RKO (cell line): Measurements from ENCODE around the gene BTF3.
"Not testable (repeated sequence)": the region's sequence is repeated elsewhere in the genome, so short reads cannot be mapped to it uniquely, and the experiment has no call there.

Experiments used
- DNase-seq: peaks from one replicate; pipeline ENCODE4 v3.0.0-alpha.2; 2016; ENCODE audit warnings: low spot score

BTF3 gene

DNA sequence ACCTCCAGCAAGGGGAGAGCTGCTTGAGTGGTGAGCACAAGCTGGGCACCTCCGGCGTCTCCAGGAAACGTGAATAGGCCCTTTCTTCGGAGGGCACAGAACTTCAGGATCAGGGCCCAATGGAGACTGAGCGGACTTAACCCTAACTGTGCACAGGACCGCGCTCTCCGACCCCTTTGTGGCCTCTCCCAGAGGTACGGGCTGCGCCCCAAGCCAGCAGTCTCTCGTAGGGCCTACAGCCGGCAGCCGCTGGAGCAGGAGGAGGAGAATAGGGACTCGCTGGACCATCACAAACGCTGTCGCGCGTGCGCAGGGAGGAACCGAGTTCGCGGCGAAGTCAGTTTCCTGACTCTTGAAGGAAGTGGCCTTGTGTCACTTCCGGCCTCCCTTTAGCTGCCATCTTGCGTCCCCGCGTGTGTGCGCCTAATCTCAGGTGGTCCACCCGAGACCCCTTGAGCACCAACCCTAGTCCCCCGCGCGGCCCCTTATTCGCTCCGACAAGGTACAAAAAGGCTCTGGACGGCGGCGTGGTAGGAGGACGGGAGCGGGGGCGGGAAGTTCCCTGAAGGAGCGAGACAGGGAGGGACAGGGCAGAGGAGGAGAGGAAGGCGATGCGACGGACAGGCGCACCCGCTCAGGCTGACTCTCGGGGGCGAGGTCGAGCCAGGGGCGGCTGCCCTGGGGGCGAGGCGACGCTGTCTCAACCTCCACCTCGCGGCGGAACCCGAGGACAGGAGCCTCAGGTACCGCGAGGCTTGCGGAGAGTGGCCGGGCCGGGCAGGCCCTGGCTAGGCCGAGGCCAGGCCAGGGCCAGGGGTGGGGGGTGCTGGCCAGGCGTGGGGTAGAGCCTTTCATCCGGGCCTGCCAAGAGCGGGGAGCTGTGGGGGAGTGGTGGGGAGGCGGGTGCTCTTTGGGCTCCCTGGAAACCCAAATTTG lies at the start of gene BTF3:
BTF3 (plus strand) TSS at position 386 of the 936 bp plus-strand sequence; CDS start at position 612, 226 bp downstream.
- peak; percentile 98 for DNase-seq

DNA sequence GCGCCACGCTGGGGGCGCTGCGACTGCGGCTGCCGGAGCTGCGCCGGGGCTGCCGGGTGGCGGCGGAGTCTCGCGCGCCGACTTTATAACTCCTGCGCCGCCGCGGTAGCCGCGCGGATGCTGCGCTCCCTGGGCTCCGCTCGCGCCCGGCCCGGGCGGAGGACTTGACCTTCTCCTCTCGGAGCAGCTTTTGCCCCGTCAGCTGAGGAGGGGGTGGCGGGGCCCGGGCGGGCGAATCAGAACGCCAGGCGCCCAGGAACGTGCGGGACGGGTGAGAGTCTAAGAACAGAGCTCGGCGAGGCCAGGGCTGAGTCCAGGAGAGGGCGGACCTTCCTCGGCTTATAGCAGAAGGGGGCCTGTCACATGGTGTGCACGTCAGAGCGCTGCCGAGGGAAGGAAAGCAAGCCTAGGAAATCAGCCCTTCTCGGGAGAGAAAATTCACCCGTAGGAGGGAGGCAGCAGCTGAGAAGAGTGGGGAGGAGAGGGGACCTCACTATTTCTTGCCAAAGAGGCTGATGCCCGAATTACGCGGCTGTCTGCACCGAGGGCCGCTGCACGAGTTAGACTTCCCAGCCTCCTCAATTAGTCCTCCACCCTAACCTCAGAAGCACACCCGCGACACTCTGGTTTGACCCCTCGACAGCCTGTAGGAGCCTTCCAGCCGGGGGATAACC lies 49.6 kb upstream of the BTF3 start, which contains the start of gene FOXD1:
FOXD1 (minus strand) TSS at position 315 of the 674 bp plus-strand sequence. CDS start 415 bp downstream, outside the sequence.
- peak; percentile 96 for DNase-seq

DNA sequence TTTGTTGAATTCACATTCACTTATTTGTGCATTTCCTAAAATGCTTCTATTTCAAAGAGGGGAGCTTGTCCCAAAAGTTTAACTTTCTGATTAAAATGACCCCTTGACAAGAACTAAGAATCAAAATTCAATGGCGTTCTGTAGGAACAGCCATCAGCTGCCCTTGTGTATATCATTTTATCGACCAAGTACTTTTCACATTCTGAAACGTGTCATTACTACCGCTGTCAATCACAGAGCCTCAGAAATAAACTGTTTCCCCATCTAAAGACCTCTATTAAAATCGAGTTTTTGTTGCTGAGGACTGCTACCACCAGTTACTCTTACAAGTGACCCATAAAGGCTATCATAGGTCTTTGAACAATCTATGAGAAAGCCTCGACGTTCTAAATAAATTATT lies 48.1 kb upstream of the BTF3 start:
- no peak for DNase-seq

DNA sequence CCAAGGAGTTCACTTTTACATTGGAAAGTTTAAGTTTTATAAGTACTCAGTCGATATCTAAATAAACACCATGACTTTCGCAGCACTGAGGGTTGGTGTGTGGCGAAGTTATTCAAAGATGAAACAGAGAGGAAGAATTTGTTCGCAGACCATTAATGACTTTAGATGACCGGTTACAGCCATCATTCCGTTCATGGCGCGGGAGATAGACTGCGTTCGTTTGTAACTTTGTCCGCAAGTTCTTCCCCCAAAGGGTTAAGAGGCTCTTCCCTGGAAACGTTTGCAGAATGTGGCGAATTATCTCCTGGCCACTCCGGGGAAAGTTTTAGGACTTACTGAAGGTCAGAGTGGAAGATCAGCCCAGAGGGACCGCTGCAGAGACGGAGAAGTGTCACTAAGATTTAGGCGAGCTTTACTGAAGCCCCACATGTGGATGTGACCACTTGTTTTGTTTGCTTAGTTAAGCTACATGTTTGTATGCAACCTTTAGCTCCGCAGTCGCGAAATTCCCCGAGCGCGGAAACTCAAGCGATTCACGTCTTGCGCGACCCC lies 47.5 kb upstream of the BTF3 start:
- no peak for DNase-seq

DNA sequence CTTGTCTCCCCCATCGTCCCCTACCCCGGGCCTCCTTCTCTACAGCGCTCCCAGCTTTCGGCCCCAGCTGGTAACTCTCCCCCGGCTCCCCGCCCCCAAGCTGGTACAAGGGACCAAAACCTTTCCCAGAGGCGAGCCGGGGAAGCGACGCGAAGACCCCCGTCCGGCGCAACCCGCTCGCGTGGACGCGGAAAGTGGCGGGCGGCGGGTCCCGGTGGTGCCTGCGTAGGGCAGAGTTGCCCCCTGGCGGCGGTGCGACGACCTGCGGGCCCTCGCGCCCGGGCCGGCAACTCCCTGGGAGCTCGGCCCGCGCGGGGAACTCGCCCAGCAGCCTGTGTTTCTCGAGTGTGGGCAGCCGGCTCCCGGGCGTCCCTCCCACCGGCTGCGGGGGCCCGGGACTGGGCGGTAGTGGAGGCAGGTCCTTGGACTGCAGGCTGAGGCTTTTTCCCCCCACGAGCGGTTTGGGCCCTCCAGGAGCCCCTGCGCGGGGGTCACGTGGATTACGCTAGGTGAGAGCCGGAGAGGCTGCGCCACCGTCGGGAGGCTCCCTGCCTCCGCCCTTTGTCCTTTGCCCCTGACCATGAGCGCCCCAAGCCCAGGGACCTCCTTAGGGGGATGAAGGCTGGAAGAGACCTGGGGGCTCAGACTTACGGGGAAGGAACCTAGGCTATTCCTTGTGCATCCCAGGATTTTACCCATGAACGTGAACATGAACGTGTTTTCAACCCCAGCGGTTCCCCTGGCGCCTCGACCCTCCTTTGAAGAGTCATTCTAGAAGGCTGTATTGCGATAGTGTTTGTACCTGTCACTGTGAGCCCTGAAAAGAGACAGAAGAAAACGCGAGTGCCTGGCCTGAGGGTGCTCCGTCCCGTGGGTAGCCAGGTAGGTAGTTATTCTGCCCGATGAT lies 46.8 kb upstream of the BTF3 start:
- DNase-seq, result peak; percentile 37

DNA sequence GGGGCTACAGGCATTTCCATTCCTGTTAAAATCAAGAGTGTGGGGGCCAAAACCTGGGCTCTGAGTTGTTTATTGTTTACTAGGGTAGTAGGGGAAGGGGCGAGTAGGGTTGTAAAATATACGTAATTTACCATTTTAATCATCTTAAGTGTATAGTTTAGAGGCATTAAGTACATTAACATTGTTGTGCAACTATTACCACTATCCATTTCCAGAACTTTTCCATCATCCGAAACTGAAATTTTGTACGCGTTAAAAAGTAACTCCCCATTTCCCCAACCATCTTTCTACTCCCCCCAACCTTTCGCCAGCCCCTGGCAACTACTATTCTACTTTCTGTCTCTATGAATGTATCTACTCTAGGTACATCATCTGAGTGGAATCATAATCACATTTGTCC lies 46.0 kb upstream of the BTF3 start:
- DNase-seq, result no peak

DNA sequence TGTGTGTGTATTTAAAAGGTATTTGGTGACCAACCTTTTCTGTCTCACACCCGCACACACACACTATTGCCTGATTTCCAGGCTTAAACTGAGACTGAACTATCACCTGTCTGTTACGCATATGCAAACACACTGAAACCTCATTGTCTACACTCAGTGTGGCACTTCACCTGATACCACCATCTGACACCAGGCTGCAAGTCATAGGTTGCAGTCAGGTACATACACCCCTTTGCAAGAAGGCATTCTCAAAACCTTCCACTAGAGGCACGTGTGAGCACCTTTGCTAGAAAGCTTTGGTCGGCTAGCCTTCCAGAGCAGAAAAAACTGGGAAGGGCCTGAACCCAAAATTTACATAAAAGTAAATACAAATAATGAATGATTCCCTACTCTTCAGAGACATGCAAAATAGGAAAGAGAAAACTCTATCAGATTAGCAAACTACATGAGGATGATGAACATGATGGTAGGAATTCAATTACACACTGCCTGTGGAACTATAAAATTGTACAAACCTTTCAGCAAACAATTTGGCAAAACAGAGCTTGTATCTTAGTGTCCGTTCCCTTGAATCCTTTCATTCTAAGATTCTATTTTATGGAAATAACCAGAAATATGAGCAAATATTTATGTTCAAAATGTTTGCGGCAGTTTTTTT lies 43.7 kb upstream of the BTF3 start:
- DNase-seq, result peak; percentile 81

DNA sequence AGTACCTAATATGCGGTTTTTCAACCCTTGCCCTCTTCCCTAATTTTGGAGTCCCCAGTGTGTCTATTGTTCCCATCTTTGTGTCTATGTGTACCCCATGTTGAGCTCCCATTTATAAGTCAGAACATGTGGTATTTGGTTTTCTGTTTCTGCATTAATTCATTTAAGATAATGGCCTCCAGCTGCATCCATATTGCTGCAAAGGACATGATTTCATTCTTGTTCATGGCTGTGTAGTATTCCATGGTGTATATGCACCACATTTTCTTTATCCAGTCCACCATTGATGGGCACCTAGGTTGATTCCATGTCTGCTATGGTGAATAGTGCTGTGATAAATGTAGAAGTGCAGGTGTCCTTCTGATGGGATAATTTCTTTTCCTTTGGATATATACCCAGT lies 41.8 kb upstream of the BTF3 start:
- not testable (repeated sequence) for DNase-seq

DNA sequence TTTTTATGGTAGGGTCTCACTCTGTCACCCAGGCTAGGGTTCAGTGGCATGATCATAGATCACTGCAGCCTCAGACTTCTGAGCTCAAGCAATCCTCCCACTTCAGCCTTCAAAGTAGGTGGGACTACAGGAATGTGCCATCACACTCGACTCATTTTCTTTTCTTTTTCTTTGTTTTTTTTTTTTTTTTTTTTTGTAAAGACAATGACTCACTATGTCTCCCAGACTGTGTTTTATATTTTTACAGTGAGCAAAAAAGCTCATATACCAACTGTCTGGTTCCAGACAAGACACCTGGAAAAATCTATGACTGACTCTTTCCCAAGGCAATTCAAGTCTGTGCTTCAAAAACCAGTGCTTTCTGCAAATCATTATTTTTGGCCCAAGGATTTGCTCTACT lies 38.9 kb upstream of the BTF3 start:
- DNase-seq, result peak; percentile 25

DNA sequence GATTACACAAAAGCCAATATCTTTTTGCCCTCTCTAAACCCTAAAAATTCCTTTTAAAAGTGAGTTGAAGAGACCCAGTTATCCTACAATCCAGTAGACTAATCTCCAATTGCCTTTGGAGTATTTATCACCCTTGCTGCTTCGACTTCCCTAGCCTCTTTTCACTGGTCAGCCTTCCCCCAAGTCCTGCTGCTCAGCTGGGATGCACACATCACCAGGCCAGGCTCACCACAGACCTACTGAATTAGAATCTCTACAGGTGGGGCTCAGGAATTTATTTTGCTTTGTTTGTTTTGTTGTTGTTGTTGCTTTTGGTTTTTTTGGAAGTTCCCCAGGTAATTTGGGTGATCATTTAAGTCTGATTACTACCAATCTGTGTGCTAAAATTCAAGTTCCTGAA lies 38.1 kb upstream of the BTF3 start:
- DNase-seq, result no peak

DNA sequence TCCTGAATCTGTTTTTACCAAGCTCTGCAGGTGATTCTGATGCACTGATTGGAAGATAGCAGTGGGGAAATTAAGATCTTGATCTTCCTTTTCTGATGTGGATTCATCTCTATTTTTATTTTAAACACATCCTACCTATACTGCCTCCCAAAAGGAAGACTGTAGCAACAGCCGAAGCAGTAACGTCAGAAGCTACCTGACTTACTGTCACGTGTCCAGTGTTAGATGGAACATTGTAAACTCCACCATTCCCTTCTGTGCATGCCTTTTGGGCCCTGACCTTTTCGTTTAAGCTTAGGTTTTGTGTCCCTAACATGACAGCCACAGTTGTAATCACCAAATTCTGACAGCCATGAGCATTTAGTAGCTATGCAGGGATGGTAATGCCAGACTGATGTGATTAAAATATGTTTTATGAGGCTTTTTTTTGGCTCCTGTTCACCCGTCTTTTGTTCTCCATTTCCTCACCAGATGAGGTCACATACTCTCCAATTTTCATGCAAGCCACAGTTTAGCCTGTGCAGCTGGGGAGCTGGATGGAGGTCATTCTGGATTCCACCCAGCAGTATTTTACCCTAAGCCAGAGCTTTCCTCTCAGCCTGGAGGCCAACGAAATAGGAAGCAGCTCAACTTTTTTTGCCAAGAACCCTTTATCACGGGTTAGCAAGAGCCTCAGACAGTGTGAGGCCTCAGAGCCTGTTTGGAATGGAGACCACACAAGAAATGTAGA lies 34.1 kb upstream of the BTF3 start:
- DNase-seq, result no peak

DNA sequence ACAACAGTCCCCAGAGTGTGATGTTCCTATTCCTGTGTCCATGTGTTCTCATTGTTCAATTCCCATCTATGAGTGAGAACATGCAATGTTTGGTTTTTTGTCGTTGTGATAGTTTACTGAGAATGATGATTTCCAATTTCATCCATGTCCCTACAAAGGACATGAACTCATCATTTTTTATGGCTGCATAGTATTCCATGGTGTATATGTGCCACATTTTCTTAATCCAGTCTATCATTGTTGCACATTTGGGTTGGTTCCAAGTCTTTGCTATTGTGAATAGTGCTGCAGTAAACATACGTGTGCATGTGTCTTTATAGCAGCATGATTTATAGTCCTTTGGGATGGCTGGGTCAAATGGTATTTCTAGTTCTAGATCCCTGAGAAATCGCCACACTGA lies 29.6 kb upstream of the BTF3 start:
- DNase-seq, result not testable (repeated sequence)

DNA sequence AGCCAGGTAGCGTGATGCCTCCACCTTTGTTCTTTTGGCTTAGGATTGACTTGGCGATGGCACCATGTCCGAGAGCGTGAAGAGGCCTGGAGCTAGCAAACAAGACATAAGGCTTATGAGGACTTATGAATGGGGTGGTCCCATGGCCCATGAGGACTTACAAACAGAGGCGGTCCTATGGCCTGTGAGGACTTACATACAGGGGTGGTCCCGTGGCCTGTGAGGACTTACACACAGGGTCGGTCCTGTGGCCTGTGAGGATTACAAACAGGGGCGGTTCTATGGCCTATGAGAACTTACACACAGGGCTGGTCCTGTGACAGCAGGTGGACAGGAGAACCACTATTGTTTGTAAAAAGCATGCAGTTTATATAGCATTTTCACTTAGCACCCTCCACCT lies 28.4 kb upstream of the BTF3 start:
- DNase-seq, result no peak

DNA sequence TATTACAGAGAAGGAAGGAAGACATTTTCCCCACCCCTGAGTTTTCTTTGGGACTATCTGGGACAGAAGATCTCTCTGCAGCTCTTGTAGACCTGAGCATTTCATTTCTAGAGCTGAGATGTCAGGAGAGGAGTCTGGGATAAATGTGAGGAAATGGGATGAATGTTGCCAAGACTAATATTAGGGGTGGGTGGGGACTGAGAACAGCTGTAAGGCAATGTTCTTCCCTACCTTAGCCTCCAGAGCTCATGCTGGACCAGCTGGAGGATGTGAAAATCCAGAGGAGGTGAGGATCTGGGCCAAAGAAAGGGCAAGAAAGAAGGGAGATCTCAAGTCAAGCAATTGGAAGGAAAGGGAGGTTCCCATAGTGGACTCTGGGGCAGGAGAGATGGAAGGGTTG lies 26.6 kb upstream of the BTF3 start:
- DNase-seq, result no peak

DNA sequence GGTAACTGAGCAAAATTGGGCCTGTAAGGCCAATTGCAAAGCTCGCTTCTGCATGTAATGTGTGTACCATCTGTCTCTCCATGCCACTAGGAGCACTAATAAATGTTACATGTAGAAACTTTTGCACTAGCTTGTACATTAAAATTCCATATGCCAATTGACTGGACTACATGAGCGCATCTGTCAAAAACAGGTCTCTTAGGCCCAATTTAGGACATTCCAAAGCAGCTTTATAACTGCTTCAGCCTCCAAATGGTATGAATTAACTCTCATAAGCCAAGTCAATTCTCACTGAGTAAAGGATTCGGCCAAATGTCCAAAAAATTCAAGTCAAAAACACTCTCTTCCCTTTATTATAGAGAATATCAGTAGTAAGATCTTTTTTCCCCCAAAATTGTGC lies 26.1 kb upstream of the BTF3 start:
- DNase-seq, result no peak

DNA sequence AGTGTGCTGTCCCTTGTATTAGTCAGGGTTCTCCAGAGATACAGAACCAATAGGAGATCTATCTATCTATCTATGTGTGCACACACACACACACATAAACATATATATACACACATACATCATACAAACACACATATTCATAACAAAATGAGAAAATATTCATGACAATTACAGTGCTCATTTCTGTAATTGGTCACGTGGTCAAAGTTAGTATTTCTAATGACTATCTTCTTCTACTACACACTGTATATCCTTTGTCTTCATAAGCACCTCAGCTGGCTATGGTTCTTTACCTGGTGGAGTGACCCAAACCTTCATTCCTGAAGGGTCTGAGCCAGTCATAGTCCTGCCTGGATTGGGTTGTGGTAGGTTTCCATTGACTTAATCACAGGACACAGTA lies 17.7 kb upstream of the BTF3 start:
- DNase-seq, result no peak

DNA sequence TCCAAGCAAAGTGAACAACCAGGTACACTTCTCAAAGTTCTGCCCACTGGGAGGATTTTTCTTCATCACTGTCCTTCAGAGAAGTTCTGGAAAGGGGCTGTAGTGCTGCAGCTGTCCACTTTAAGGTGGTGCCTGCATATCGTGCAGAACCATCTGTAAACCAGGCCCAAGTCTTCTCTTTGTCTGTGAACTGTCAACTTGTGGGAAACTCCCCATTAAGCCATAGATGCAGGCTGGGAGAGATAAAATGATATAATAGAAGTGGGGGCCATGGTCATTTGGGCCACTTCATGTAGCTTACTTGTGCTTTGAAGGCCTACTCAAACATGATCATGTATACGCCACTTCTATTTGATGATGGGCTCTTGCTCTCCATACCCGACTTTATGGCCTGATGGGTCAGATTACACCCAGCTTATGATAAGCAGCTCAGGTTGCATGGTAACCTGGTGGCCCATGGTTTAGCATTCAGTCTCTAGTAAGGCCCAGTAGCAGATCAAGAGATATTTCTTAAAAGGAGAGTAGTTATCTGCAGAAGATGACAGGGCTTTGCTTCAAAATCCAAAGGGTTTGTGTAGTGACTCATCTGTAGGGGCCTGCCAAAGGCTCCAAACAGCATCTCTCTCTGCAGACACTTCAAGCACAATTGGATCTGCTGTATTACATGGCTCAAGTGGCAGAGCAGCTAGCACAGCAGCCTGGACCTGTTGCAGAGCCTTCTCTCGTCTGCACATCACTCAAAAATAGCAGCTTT lies 15.7 kb upstream of the BTF3 start:
- DNase-seq, result no peak

DNA sequence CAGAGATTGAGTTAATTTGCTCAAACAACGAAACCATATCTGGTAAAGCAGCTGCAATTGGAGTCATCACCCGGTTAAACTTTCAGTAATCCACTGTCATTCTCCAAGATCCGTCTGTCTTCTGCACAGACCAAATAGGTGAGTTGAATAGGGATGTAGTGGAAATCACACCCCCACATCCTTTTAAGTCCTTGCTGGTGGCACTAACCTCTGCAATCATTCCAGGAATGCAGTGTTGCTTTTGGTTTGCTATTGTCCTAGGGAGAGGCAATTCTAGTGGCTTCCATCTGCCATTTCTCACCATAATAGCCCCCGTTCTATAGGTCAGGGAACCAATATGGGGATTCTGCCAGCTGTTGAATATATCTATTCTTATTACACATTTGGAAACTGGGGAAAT lies 14.6 kb upstream of the BTF3 start:
- no peak for DNase-seq

DNA sequence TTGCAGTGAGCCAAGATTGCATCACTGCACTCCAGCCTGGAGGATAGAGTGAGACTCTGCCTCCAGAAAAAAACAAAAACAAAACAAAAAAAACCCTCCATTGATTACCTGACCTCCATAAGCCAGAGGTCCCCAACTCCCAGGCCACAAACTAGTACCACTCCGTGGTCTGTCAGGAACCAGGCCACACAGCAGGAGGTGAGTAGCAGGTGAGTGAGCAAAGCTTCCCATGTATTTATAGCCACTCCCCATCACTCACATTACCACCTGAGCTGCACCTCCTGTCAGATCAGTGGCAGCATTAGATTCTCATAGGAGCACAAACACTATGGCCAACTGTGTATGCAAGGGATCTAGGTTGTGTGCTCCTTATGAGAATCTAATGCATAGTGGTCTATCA lies 13.7 kb upstream of the BTF3 start:
- no peak for DNase-seq

DNA sequence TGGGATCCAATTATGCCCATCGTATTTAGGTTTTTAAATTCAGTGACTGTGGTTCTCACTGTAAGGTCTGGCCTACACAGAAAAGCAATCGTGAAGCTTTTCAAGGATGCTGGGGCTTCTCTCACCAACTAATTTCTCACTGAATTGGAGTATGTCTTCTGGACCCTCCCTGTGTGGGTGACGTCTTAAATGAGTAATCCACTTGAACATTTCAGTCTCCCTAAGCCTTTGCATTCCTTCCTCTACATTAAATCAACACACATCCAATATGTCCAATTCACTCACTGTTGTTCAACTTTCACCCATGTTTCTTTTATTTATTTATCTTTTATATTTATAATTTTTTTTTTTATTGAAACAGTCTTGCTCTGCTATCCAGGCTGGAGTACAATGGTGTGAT lies 12.5 kb upstream of the BTF3 start:
- no peak for DNase-seq
